GM12878 (cell line): ENCODE data around the gene LCP1. TPM values are rescaled to one million over a fixed set of nuclear protein-coding genes. Genes with fewer than 3 reads are reported as not detected.

Experiments
- ATAC-seq: fragments of 200-7000 bp; cut with Tn5 transposase; 3 replicates; pipeline ENCODE4 v1.9.1; 2020; ENCODE audit warnings: mild to moderate bottlenecking, moderate library complexity
- BruUV-seq: library from RNA; stranded (reverse); fragments of 400-500 nt; replicated peaks from 2 replicates; lab custom pipeline; 2021; lab: Mats Ljungman, UMichigan
- CTCF ChIA-PET: fragments of 300-600 bp; sonication (Branson Sonifier 250); formaldehyde crosslinking; extraction: SDS; loops from one replicate; lab custom pipeline; 2021; ENCODE audit warnings: inconsistent platforms; lab: Yijun Ruan, JAX
- POLR2A ChIA-PET: fragments of 350-600 bp; formaldehyde crosslinking; extraction: SDS; loops from one replicate; lab custom pipeline; 2021; ENCODE audit warnings: inconsistent platforms; lab: Charles Lee
- RAD21 ChIA-PET: fragments of 300-600 bp; sonication (Branson Sonifier 250); formaldehyde crosslinking; loops from one replicate; lab custom pipeline; 2023; ENCODE audit warnings: antibody characterized with exemption; ENCODE audit not compliant: unreplicated experiment; lab: Charles Lee
- SMC1A ChIA-PET: fragments of 300-600 bp; sonication (Branson Sonifier 250); formaldehyde crosslinking; loops from one replicate; lab custom pipeline; 2023; ENCODE audit not compliant: unreplicated experiment, uncharacterized antibody; lab: Charles Lee
- DNase-seq: peaks from one replicate; pipeline ENCODE4 v3.0.0-alpha.2; 2011; ENCODE audit warnings: low read depth, low spot score
- FAIRE-seq: peaks from 3 replicates; lab custom pipeline; 2011; peaks lifted over from hg19 to GRCh38; lab: Jason Lieb, UNC
- H2AFZ ChIP-seq: 2 replicates; pipeline ENCODE4 v1.6.0; 2011; ENCODE audit warnings: low read depth, low read length, control low read depth; ENCODE audit not compliant: control insufficient read depth
- H3K27ac ChIP-seq: 2 replicates; pipeline ENCODE4 v1.5.1; 2011; ENCODE audit warnings: control low read depth; ENCODE audit not compliant: control insufficient read depth, insufficient read depth
- H3K27me3 ChIP-seq, 2 experiments: replicated peaks in 1 of 2; 2 replicates each; pipeline versions ENCODE4 v1.6.0 to v1.6.1; 2011; ENCODE audit warnings: low read length in 1 of 2; ENCODE audit not compliant: control insufficient read depth in 2 of 2, insufficient read depth in 2 of 2
- H3K36me3 ChIP-seq, 2 experiments: 2 replicates each; pipeline ENCODE4 v1.5.1; 2011; ENCODE audit warnings: low read length in 1 of 2; ENCODE audit not compliant: control insufficient read depth in 2 of 2, insufficient read depth in 2 of 2
- H3K4me1 ChIP-seq: 2 replicates; pipeline ENCODE4 v1.6.1; 2011; ENCODE audit warnings: mild to moderate bottlenecking, low read length, moderate library complexity, mixed read lengths; ENCODE audit not compliant: control insufficient read depth, insufficient read depth
- H3K4me2 ChIP-seq: 2 replicates; pipeline ENCODE4 v1.6.0; 2011; ENCODE audit warnings: control low read depth; ENCODE audit not compliant: control insufficient read depth, insufficient read depth
- H3K4me3 ChIP-seq: fragments of 200-600 bp; sonication (generic); 2 replicates; pipeline ENCODE4 v1.5.1; 2016
- H3K79me2 ChIP-seq: 2 replicates; pipeline ENCODE4 v1.6.0; 2011; ENCODE audit warnings: low read length; ENCODE audit not compliant: control insufficient read depth, insufficient read depth
- H3K9ac ChIP-seq: 2 replicates; pipeline ENCODE4 v1.8.0; 2011; ENCODE audit warnings: low read length, control low read depth, mixed read lengths; ENCODE audit not compliant: control insufficient read depth, insufficient read depth
- H3K9me3 ChIP-seq: replicated peaks from 3 replicates; pipeline ENCODE4 v1.5.1; 2011; ENCODE audit warnings: mild to moderate bottlenecking, low read length; ENCODE audit not compliant: control insufficient read depth, insufficient read depth
- H4K20me1 ChIP-seq: 2 replicates; pipeline ENCODE4 v1.6.0; 2011; ENCODE audit not compliant: control insufficient read depth, insufficient read depth
- CREM ChIP-seq: IDR thresholded peaks from 2 replicates; pipeline ENCODE4 v1.6.1; 2014; ENCODE audit warnings: antibody characterized with exemption, low read depth
- ETV6 ChIP-seq, 2 experiments: fragments of 450-650 bp in 1 of 2; IDR thresholded peaks in 1 of 2; conservative IDR thresholded peaks in 1 of 2; 2 replicates each; pipeline ENCODE4 v1.6.1; 2014; ENCODE audit warnings: antibody characterized with exemption in 1 of 2, borderline replicate concordance in 1 of 2, low read depth in 1 of 2, mild to moderate bottlenecking in 1 of 2, moderate library complexity in 1 of 2
- IKZF2 ChIP-seq, 2 experiments: fragments of 450-650 bp; IDR thresholded peaks; 2 replicates each; pipeline ENCODE4 v1.6.1; 2017; ENCODE audit warnings: mild to moderate bottlenecking in 2 of 2, moderate library complexity in 2 of 2
- RFX5 ChIP-seq: IDR thresholded peaks from 2 replicates; pipeline ENCODE4 v1.6.1; 2011; ENCODE audit warnings: low read depth, low read length, improper control_type of control experiment
- SP1 ChIP-seq: IDR thresholded peaks from one replicate; pipeline ENCODE4 v1.6.1; 2011; ENCODE audit warnings: low read depth, low read length
- ZNF384 ChIP-seq: IDR thresholded peaks from 2 replicates; pipeline ENCODE4 v1.6.1; 2012; ENCODE audit warnings: low read depth, mild to moderate bottlenecking, low read length, improper control_type of control experiment, borderline replicate concordance
- WGBS: methylation state at CpG from one replicate; pipeline ENCODE4 v1.1.6; 2016; ENCODE audit warnings: low lambda C conversion rate; ENCODE audit not compliant: insufficient replicate concordance, insufficient coverage; ENCODE audit errors: missing lambda C conversion rate; 5-methylcytosine and 5-hydroxymethylcytosine counted together
- in situ Hi-C: fragments of 300-500 bp; cut with MboI; formaldehyde crosslinking; loops from 9 replicates; pipeline ENCODE4 v1.14.3; 2018; ENCODE audit warnings: mixed read lengths
- intact Hi-C: fragments of 100-400 bp; cut with micrococcal nuclease; formaldehyde crosslinking; loops from one replicate; pipeline ENCODE4 v1.14.2; 2022; ENCODE audit not compliant: unreplicated experiment
- polyA plus RNA-seq, 11 experiments: library from polyadenylated mRNA; depleted of rRNA in 4 of 11; unstranded in 6 of 11; stranded (reverse) in 5 of 11; fragments of >200 nt; fragmentation: Nextera tagmentation in 4 of 11; fragmentation: Illumina TruSeq in 1 of 11; extraction: Ambion mirVana in 4 of 11; extraction: Trizol in 1 of 11; gene quantifications; 1 replicate in 1 of 11; 2 replicates in 10 of 11; pipeline versions ENCODE4 v1.2.1 to v1.2.3, GENCODE V29; 2011 to 2016; ENCODE audit warnings: inconsistent platforms in 2 of 11, missing spikeins in 2 of 11, low read depth in 1 of 11
- total RNA-seq, 4 experiments: library from RNA; depleted of rRNA in 3 of 4; stranded (reverse); fragments of >200 nt in 3 of 4; fragmentation: Illumina TruSeq in 1 of 4; extraction: Trizol in 1 of 4; gene quantifications; 2 replicates each; pipeline versions ENCODE4 v1.2.1 to v1.2.3, GENCODE V29; 2013 to 2021
- TF ChIP-seq, protein P1 (sequence below): fragments of 450-650 bp; IDR thresholded peaks from 2 replicates; pipeline ENCODE4 v1.6.1; 2017; ENCODE audit warnings: low read depth, mild to moderate bottlenecking, moderate library complexity

LCP1 gene
- total and polyA plus RNA-seq, 10 of the 15 experiments (the other 5 are each of a cell fraction or from before 2014, with no cell fraction given) = 775 to 2,201 (median 1,556) TPM

DNA sequence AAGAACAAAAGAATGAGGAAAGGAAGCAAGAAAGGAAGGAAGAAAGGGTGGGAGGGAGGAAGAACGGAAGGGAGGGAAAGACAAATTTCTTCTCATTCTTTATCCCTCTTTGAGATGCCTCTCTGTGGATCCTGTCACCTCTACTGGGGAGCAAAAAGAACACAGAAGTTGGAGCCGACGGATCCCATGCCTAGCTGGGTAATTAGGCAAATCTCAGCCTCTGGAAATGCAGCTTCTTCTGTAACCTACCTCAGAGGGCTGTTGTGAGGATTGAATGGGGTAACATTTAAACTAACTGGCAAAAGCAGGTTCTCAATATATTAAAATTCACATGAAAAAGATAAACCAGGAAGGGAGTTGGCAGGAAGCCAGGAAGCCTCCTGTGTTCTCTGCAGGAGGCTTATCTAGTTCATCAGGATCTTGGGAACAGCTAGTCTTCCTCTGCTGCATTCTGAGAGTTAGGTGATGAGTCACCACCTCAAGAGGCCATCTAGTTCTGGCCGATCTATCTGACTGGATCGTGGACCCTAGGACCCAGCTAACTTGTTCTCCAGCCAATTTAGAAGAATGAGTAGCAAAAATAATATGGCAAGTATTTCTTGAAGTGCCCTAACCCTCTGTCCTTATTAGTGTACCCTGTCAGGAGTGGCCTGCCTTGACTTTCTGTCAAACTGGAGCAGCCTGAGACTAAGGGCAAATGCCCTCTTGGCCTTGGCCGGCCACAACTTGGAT is 61.9 kb downstream of the LCP1 start (continued):
- TF ChIP-seq, protein P1, sequence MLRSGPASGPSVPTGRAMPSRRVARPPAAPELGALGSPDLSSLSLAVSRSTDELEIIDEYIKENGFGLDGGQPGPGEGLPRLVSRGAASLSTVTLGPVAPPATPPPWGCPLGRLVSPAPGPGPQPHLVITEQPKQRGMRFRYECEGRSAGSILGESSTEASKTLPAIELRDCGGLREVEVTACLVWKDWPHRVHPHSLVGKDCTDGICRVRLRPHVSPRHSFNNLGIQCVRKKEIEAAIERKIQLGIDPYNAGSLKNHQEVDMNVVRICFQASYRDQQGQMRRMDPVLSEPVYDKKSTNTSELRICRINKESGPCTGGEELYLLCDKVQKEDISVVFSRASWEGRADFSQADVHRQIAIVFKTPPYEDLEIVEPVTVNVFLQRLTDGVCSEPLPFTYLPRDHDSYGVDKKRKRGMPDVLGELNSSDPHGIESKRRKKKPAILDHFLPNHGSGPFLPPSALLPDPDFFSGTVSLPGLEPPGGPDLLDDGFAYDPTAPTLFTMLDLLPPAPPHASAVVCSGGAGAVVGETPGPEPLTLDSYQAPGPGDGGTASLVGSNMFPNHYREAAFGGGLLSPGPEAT = no peak
- TF ChIP-seq RFX5 = no peak

DNA sequence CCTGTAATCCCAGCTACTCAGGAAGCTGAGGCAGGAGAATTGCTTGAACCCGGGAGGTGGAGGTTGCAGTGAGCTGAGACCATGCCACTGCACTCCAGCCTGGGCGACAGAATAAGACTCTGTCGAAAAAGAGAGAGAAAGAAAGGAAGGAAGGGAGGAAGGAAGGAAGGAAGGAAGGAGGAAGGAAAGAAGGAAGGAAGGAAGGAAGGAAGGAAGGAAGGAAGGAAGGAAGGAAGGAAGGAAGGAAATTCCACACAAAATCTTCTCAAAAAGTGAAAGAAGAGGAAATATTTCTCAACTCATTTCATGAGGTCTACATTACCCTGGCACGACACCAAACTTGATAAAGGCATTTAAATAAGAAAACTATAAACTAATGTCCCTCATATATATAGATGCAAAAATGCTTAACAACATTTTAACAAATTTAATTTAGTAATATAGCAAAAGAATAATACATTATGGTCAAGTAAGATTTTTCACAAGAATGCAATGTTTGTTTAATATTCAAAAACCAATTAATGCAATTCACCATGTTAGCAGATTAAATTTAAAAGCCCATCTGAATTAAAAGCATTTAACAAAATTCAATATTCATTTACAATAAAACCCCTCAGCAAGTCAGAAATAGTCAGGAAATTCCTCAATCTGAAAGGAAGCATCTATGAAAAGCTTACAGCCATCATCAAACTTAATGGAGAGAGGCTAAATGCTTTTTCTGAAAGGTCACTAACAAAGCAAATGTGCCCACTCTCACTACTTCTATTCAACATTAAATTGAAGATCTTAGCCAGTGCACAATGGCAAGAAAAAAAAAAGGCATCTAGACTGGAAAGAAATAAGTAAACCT is 65.1 kb downstream of the LCP1 start:
- WGBS = 93% methylated on average over 4 of the region's 4 CpGs
- in situ Hi-C loops (no loop called here), intact Hi-C loops (no loop called here)
- no TSS peak for BruUV-seq
- no peak overlapping the region for H3K4me3 ChIP-seq
- H3K79me2 ChIP-seq = no peaks in the 10 kb centered on the region
- FAIRE-seq (peak; percentile 18), ATAC-seq (no peak), DNase-seq (no peak)
- H3K9ac ChIP-seq = no peak overlapping the region
- H3K4me2 ChIP-seq = no peak overlapping the region
- no peak overlapping the region for H2AFZ ChIP-seq
- ChIA-PET CTCF (interaction anchor here (2.4 kb wide), 1 partner anchor 10 kb away, joined by 9 read pairs; no protein-coding TSS in a partner anchor), RAD21 (no interaction called here), POLR2A (no interaction called here), SMC1A (no interaction called here)
- no peak overlapping the region for H3K27ac ChIP-seq
- H3K36me3 ChIP-seq = no peaks in the 10 kb centered on the region
- no peaks in the 10 kb centered on the region for H3K4me1 ChIP-seq
- no peaks in the 10 kb centered on the region; a peak in 1 of 4 replicates for H3K27me3 ChIP-seq
- no peaks in the 10 kb centered on the region for H3K9me3 ChIP-seq
- H4K20me1 ChIP-seq = no peaks in the 10 kb centered on the region
- TF ChIP-seq ZNF384 = no peak
- no peak for TF ChIP-seq IKZF2 (IDR thresholded peaks at IDR 0.05)
- TF ChIP-seq SP1 = no peak
- no peak for TF ChIP-seq CREM
- TF ChIP-seq ETV6 (conservative IDR thresholded peaks at IDR 0.05 in 1 of 2, IDR thresholded peaks at IDR 0.05 in 1 of 2; ENCODE audit: borderline replicate concordance in 1 of 2, low read depth in 1 of 2) = peak in 1 of 2 experiments; percentile 59; a peak in 2 of 4 replicates
